ENCODE measurements around the gene SLC7A14. TPM values are rescaled to one million over a fixed set of nuclear protein-coding genes. Genes with fewer than 3 reads are reported as not detected.
A peak's percentile ranks its signal among the peaks of the same experiment; 100 is the strongest.

SLC7A14 gene
- total RNA-seq, 1 experiment from 2014 or later: not detected

DNA sequence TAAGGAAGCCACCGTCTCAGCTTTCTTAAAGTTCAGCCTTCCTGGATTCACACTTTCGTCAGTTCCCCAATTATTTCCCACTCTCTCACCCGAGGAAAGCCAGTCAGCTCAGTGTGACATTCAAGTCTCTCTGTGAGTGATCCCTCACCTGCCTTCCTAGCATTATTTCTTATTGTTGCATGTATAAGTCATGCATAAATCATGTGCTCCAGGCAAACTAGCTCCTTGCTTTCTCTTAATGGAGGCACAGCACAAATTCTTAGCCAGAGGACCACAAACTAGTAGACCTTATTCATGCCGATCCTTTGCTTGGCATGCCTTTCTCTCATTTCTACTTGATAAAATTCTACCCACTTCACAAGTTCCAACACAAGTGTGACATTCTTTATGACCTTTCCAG lies 122.9 kb downstream of the SLC7A14 start:
- BruUV-seq (replicated peaks): no TSS peak
- CTCF ChIA-PET: no interaction called here

DNA sequence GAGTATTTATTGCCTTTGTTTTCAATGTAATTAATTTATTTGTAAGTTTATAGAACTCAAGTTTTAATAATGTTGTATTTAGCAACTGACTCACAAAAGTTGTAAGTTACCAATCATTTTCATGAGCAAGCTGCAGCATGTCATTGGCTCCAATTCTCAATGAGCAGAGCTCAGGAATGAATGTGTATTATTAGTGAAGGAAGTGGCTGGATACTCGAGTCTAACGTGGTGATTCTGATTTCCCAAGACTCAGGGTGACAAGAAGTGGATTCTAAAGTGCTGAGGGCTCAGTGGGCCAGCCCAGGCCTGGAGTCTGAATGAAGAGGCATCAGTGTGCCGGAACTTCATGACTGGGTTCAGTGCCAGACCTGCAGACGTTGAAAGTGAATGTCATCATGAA lies 127.6 kb downstream of the SLC7A14 start:
- CTCF ChIA-PET: no interaction called here
- H3K9me3 ChIP-seq (ENCODE audit: low read depth, low read length, poor library complexity, severe bottlenecking): no peaks in the 10 kb centered on the region
- no peak overlapping the region for H3K4me3 ChIP-seq (ENCODE audit: low read depth, low read length, poor library complexity, severe bottlenecking)
- H3K27me3 ChIP-seq (replicated peaks; ENCODE audit: insufficient read depth, low read depth, low read length, poor library complexity): peaks cover 13% of the 10 kb centered on the region
- no peaks in the 10 kb centered on the region for H3K4me1 ChIP-seq (ENCODE audit: insufficient read depth, low read length, poor library complexity, severe bottlenecking)
- no peak overlapping the region for H3K27ac ChIP-seq (ENCODE audit: low read depth, low read length, poor library complexity, severe bottlenecking)
- no peaks in the 10 kb centered on the region for H3K36me3 ChIP-seq (ENCODE audit: insufficient read depth, low read length, poor library complexity, severe bottlenecking)
- DNase-seq (ENCODE audit: low spot score): no peak
- POLR2A ChIA-PET (ENCODE audit: low non-redundant PET): no interaction called here
- no TSS peak for BruUV-seq (replicated peaks)
- no peak for TF ChIP-seq EZH2 (IDR thresholded peaks at IDR 0.05; ENCODE audit: borderline replicate concordance, low read depth, low read length, poor library complexity, severe bottlenecking)
- TF ChIP-seq, protein P1, sequence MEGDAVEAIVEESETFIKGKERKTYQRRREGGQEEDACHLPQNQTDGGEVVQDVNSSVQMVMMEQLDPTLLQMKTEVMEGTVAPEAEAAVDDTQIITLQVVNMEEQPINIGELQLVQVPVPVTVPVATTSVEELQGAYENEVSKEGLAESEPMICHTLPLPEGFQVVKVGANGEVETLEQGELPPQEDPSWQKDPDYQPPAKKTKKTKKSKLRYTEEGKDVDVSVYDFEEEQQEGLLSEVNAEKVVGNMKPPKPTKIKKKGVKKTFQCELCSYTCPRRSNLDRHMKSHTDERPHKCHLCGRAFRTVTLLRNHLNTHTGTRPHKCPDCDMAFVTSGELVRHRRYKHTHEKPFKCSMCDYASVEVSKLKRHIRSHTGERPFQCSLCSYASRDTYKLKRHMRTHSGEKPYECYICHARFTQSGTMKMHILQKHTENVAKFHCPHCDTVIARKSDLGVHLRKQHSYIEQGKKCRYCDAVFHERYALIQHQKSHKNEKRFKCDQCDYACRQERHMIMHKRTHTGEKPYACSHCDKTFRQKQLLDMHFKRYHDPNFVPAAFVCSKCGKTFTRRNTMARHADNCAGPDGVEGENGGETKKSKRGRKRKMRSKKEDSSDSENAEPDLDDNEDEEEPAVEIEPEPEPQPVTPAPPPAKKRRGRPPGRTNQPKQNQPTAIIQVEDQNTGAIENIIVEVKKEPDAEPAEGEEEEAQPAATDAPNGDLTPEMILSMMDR (conservative IDR thresholded peaks at IDR 0.05; ENCODE audit: low read depth, low read length): no peak
- intact Hi-C loops (cut with micrococcal nuclease; ENCODE audit: unreplicated experiment): no loop called here

More for the DNA sequence above, 122.9 kb downstream of the SLC7A14 start:
- DNase-seq (ENCODE audit: low spot score): no peak
- H3K4me3 ChIP-seq (ENCODE audit: low read depth, low read length, poor library complexity, severe bottlenecking): no peak overlapping the region
- no peaks in the 10 kb centered on the region for H3K4me1 ChIP-seq (ENCODE audit: insufficient read depth, low read length, poor library complexity, severe bottlenecking)
- H3K27ac ChIP-seq (ENCODE audit: low read depth, low read length, poor library complexity, severe bottlenecking): no peak overlapping the region
- POLR2A ChIA-PET (ENCODE audit: low non-redundant PET): no interaction called here
- intact Hi-C loops (cut with micrococcal nuclease; ENCODE audit: unreplicated experiment): no loop called here
- no peak for TF ChIP-seq EZH2 (IDR thresholded peaks at IDR 0.05; ENCODE audit: borderline replicate concordance, low read depth, low read length, poor library complexity, severe bottlenecking)
- TF ChIP-seq, protein P1 (conservative IDR thresholded peaks at IDR 0.05; ENCODE audit: low read depth, low read length): no peak
- H3K27me3 ChIP-seq (replicated peaks; ENCODE audit: insufficient read depth, low read depth, low read length, poor library complexity): peaks cover 10% of the 10 kb centered on the region
- H3K9me3 ChIP-seq (ENCODE audit: low read depth, low read length, poor library complexity, severe bottlenecking): no peaks in the 10 kb centered on the region
- H3K36me3 ChIP-seq (ENCODE audit: insufficient read depth, low read length, poor library complexity, severe bottlenecking): no peaks in the 10 kb centered on the region

DNA sequence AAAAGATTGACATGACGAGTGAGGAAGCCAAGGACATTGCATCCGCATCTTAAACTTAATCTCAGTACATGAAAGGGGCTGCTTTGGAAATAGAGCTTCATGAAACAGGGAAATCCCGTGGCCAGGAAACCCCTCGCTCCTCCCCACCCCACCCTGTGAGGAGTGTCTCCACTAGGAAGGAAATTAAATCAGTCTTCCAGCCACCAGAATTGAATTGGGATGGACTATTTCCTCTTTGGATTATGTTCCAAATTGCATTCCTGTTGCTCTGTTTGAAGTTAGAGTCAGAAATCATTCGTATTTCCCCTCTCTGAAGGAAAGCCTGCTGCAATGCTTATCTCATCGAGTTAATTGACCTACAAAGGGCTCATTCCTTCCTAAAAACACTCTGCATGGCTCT lies 131.4 kb downstream of the SLC7A14 start:
- Histone ChIP-seq H3K27me3 (replicated peaks; ENCODE audit: insufficient read depth, low read depth, low read length, poor library complexity) (peaks cover 7% of the 10 kb centered on the region), H3K4me3 (ENCODE audit: low read depth, low read length, poor library complexity, severe bottlenecking) (no peak overlapping the region), H3K4me1 (ENCODE audit: insufficient read depth, low read length, poor library complexity, severe bottlenecking) (no peaks in the 10 kb centered on the region), H3K9me3 (ENCODE audit: low read depth, low read length, poor library complexity, severe bottlenecking) (no peaks in the 10 kb centered on the region), H3K36me3 (ENCODE audit: insufficient read depth, low read length, poor library complexity, severe bottlenecking) (no peaks in the 10 kb centered on the region), H3K27ac (ENCODE audit: low read depth, low read length, poor library complexity, severe bottlenecking) (no peak overlapping the region)
- peak; percentile 67 for DNase-seq (ENCODE audit: low spot score)
- ChIA-PET POLR2A (ENCODE audit: low non-redundant PET) (no interaction called here), CTCF (interaction anchor here (0.6 kb wide), 1 partner anchor 53 kb away, joined by 5 read pairs; no protein-coding TSS in a partner anchor)
- no peak for TF ChIP-seq EZH2 (IDR thresholded peaks at IDR 0.05; ENCODE audit: borderline replicate concordance, low read depth, low read length, poor library complexity, severe bottlenecking)
- TF ChIP-seq, protein P1 (conservative IDR thresholded peaks at IDR 0.05; ENCODE audit: low read depth, low read length): no peak
- no TSS peak for BruUV-seq (replicated peaks)
- intact Hi-C loops (cut with micrococcal nuclease; ENCODE audit: unreplicated experiment): no loop called here

Data from A673 (cell line).